HUES48 (cell line): Measurements from ENCODE around the gene MFAP3.
"Not testable (repeated sequence)": the region's sequence is repeated elsewhere in the genome, so short reads cannot be mapped to it uniquely, and the experiment has no call there.

Source experiments
- H3K27ac ChIP-seq: one replicate; pipeline ENCODE4 v1.7.0; 2013; ENCODE audit warnings: low read depth, low read length, inconsistent platforms
- H3K27me3 ChIP-seq: 2 replicates; pipeline ENCODE4 v1.6.1; 2013; ENCODE audit warnings: mild to moderate bottlenecking, low read length; ENCODE audit not compliant: control insufficient read depth, insufficient read depth
- H3K36me3 ChIP-seq: 2 replicates; pipeline ENCODE4 v1.6.1; 2013; ENCODE audit warnings: low read length; ENCODE audit not compliant: control insufficient read depth, insufficient read depth
- H3K4me1 ChIP-seq: 2 replicates; pipeline ENCODE4 v1.6.1; 2013; ENCODE audit warnings: mild to moderate bottlenecking, low read length; ENCODE audit not compliant: control insufficient read depth, insufficient read depth
- H3K4me3 ChIP-seq: 2 replicates; pipeline ENCODE4 v1.5.1; 2013; ENCODE audit warnings: mild to moderate bottlenecking, low read depth, low read length
- H3K9ac ChIP-seq: 2 replicates; pipeline ENCODE4 v1.6.1; 2013; ENCODE audit warnings: mild to moderate bottlenecking, low read depth, low read length, moderate library complexity
- H3K9me3 ChIP-seq: 2 replicates; pipeline ENCODE4 v1.6.1; 2013; ENCODE audit warnings: low read length; ENCODE audit not compliant: control insufficient read depth, insufficient read depth

MFAP3 gene

DNA sequence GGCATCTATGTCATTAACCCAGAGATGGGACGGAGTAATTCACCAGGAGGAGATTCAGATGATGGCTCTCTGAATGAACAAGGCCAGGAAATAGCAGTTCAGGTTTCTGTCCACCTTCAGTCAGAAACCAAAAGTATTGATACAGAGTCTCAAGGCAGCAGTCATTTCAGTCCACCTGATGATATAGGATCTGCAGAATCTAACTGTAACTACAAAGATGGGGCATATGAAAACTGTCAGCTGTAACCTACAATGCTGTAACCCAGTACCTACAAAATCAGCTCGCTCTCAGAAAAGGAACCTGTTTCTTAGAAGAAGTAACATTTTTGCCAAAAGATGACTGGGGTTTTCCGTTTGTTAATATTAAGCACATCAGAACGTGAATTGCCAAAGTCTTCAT is 14.7 kb downstream of the MFAP3 start:
- Histone ChIP-seq H3K9ac (no peak overlapping the region), H3K4me3 (no peak overlapping the region), H3K27me3 (no peaks in the 10 kb centered on the region), H3K36me3 (peaks cover 22% of the 10 kb centered on the region), H3K27ac (no peak overlapping the region), H3K4me1 (peaks cover 6% of the 10 kb centered on the region; the same call in 1 of the 2 replicates), H3K9me3 (no peaks in the 10 kb centered on the region)

DNA sequence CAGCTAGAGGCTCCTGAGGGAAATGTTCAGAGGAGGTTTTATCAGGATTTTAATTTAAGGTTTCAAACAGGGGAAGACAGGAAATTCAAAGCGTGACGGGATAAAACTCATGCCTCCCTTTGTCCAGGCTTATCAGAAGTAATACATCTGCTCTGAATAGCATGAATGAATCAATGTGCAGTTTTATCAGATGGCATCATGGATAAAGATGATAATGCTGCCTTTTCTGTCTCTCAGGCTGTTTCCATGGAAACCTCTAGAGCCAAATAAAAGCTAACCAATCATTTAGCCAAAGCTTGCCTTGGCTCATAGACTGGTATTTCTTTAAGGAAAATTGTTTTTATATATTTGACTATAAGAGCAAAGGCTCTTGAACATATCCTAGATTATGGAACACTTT is 16.4 kb downstream of the MFAP3 start:
- peaks cover 15% of the 10 kb centered on the region for H3K4me1 ChIP-seq
- no peaks in the 10 kb centered on the region for H3K9me3 ChIP-seq
- peaks cover 22% of the 10 kb centered on the region for H3K36me3 ChIP-seq

DNA sequence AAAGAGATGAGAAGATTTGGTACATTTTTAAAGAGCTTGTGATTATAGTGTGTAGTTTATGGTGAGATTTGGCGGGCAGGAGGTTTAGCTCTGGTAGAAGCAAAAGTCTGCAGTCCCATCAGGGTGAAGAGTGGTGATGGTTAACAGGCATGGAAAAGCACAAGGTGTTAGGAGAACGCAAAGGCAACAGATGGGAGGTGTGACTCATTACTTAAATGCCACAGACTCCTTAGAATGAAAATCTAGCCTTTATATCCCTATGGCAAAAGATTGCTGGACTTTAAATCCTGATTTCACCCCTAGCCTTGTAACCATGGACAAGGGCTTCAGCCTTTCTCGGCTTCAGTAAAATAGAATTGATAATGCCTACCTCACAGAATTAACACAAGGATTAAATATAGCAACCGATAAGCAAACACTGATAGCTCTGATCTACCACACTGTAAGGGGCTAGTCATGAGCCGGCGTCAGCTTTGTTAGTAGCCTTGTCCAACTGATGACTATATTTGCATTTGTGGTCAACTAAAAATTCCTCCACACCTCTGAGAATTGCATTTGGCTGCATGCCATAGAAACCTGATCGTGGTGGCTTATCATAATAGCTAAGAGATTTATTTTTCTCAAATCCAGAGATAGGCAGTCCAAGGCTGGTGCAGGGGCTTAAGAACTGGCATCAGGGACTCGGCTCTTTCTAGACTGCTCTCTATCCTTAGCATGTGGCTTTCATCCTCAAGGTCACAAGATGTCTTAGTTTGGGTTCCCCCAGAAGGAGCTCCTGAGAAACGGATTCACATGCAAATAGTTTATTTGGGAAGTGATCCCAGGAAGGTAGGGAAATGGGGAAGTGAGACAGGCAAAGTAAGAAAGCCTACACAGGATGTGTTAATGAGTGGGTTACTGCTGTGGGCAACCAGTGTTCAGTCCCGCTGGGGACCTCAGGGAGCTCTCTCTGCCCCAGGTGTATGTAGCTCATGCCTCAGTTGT is 19.6 kb downstream of the MFAP3 start:
- Histone ChIP-seq H3K27me3 (no peaks in the 10 kb centered on the region), H3K9ac (no peak overlapping the region), H3K27ac (peak overlapping the region; percentile 3), H3K36me3 (peaks cover 9% of the 10 kb centered on the region; the same call in 1 of the 2 replicates), H3K4me1 (peaks cover 15% of the 10 kb centered on the region), H3K9me3 (no peaks in the 10 kb centered on the region), H3K4me3 (no peak overlapping the region)

More for the DNA sequence above, 16.4 kb downstream of the MFAP3 start:
- no peak overlapping the region for H3K27ac ChIP-seq
- H3K4me3 ChIP-seq: no peak overlapping the region
- no peaks in the 10 kb centered on the region for H3K27me3 ChIP-seq
- H3K9ac ChIP-seq: no peak overlapping the region

DNA sequence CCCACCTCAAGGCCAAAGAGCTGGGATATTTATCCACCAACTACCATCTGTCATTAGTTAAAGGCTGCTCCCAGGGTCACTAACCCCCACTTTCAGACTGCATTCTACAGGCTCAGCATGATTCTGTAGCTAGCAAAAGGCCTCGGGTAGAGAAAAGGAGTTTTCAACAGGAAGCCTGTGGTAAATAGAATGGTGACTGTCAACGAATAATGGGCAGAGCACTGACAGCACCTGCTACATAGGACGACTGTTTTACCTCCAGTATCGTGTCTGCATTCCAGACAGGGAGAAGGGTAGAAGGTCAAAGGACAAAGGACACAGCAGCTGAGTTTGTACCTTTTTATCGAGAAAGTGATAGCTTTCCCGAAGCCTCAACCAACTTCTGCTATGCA is 20.3 kb downstream of the MFAP3 start:
- Histone ChIP-seq H3K27ac (peak overlapping the region; percentile 3), H3K9me3 (no peaks in the 10 kb centered on the region), H3K27me3 (no peaks in the 10 kb centered on the region), H3K36me3 (peaks cover 2% of the 10 kb centered on the region; the same call in 1 of the 2 replicates), H3K4me1 (peaks cover 15% of the 10 kb centered on the region), H3K9ac (no peak overlapping the region), H3K4me3 (no peak overlapping the region)

DNA sequence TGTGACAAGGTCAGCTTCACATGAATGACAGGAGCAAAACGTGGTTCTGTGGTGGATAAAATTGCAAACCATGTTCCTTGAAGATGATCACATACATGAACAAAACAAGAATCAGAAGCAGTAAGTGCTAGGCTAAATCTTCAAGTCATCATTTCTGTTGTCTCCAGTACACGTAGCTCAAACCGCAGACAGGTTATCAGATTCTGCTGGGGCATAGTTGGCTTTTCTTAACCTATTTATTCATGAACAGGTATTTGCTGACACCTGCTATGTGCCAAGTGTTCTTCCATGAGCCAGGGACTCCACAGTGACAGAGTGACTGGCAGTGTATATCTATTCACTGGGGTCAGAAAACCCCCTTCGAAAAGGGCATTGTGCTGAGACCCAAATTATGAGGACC is 20.8 kb downstream of the MFAP3 start:
- Histone ChIP-seq H3K9me3 (no peaks in the 10 kb centered on the region), H3K4me3 (no peak overlapping the region), H3K36me3 (no peaks in the 10 kb centered on the region), H3K4me1 (peaks cover 15% of the 10 kb centered on the region), H3K27ac (no peak overlapping the region), H3K27me3 (no peaks in the 10 kb centered on the region), H3K9ac (no peak overlapping the region)

DNA sequence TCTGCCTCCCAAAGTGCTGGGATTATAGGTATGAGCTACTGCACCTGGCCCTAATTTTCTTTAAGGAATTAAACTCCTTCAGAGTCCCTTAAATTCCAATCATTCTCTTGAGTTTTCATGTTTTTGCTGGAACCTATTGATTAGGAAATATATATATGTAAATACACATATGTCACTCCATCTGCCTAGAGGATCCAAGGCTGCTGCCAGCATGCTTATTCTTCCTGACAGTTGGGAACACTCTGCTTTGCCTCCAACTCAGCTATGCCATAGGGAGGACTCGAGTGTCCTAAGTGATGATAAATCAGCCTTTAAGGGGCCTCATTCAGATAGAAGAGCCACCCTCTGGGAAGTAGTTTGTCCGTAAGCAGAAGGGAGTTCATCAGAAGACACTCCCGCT is 21.8 kb downstream of the MFAP3 start:
- Histone ChIP-seq H3K9me3 (no peaks in the 10 kb centered on the region), H3K27me3 (no peaks in the 10 kb centered on the region), H3K9ac (no peak overlapping the region), H3K36me3 (no peaks in the 10 kb centered on the region), H3K4me1 (peaks cover 15% of the 10 kb centered on the region), H3K27ac (no peak overlapping the region), H3K4me3 (no peak overlapping the region)

DNA sequence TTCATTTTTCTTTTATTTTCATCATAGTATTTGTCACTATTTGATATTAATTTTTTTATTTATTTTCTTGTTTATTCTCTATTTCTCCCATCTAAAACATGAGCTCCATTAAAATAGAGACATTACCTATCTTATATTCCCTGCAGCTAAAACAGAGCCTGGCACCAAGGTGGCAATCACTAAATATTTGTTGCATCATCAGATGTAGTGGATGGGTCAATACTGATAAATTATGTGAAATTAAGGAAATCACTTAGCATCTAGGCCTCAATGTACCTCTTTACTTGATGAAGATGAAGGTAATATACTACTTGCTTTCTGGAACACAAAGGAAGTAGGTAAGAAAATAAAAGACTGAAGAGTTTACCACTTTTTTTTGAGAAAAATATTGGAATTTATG is 24.6 kb downstream of the MFAP3 start:
- no peak overlapping the region for H3K4me3 ChIP-seq
- no peaks in the 10 kb centered on the region for H3K36me3 ChIP-seq
- peaks cover 10% of the 10 kb centered on the region for H3K4me1 ChIP-seq
- no peaks in the 10 kb centered on the region for H3K27me3 ChIP-seq
- H3K27ac ChIP-seq: no peak overlapping the region
- H3K9me3 ChIP-seq: no peaks in the 10 kb centered on the region
- no peak overlapping the region for H3K9ac ChIP-seq

DNA sequence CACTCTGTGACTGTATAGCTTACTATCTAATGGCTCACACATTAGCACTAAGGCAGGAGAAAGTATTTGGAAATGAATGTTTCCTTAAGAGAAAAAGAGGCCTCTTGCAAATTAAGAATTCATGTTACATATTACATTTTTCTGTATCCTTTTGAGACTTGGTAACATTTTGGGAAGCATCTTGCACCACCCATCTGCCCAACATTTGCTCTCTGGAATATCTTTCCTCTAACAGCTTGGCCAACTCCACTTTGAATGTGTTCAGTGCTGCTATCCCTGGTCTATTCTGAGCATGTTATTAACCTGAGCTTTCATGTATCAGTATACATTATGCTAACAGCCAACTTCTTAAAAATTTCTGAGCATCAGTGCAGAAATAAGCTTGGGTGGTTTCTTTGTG is 27.2 kb downstream of the MFAP3 start:
- no peak overlapping the region for H3K9ac ChIP-seq
- no peaks in the 10 kb centered on the region for H3K27me3 ChIP-seq
- no peaks in the 10 kb centered on the region for H3K36me3 ChIP-seq
- no peaks in the 10 kb centered on the region for H3K9me3 ChIP-seq
- no peak overlapping the region for H3K27ac ChIP-seq
- no peaks in the 10 kb centered on the region for H3K4me1 ChIP-seq
- no peak overlapping the region for H3K4me3 ChIP-seq

DNA sequence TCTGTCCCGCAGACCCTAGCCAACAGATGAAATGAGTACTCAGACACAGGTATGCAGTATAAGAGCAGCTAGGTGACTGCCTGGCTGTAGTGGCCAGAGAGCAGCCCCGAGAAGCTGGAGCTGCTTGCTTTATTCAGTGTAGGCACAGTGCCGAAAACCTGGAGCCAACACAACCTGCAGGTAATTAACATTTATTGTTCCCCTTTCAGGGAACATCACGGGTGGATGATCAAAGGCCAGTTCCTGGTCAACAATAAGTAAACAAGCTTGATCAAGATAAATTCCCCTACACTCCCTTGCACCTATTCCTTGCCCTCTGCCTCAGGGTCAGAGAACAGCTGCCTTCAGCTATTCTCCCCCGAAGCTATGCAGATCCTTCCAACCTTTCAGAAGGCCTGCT is 31.1 kb downstream of the MFAP3 start:
- H3K36me3 ChIP-seq, H3K27ac ChIP-seq, H3K4me1 ChIP-seq, H3K27me3 ChIP-seq, H3K4me3 ChIP-seq, H3K9ac ChIP-seq, H3K9me3 ChIP-seq: not testable (repeated sequence)

DNA sequence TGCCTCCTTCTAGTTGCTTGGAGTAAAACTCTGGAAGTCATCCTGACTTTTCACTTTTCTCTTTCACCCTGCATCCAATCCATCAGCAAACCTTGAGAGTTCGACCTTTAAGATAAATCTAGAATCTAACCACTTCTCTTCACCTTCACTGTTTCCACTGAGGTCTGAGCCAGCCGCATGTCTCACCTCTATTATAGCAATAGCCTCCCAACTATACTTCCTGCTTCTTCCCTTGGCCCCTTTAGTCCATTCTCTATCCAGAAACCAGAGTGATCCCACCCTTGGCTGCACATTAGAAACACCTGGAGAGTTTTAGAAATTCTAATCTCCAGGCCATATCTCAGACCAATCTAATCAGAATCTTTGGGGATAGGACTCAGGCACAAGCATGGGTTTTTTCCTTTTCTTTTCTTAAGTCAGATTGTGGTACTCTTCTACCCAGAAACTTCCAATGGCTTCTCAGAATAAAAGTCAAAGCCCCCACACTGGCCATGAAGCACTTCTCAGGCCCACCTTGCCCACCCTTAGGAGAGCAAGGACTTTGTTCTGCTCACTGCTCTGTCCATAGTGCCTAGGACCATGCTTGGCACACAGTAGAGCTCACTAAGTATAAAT is 33.1 kb downstream of the MFAP3 start:
- Histone ChIP-seq H3K9me3 (no peaks in the 10 kb centered on the region), H3K9ac (no peak overlapping the region), H3K27ac (no peak overlapping the region), H3K4me1 (0 out of 2 replicates have a peak, but pooled peaks cover 5% of the 10 kb centered on the region), H3K36me3 (no peaks in the 10 kb centered on the region), H3K4me3 (no peak overlapping the region), H3K27me3 (peaks cover 7% of the 10 kb centered on the region; the same call in 1 of the 2 replicates)
